H1 (cell line): Measurements from ENCODE around the gene HES3. TPM values are rescaled to one million over a fixed set of nuclear protein-coding genes. Genes with fewer than 3 reads are reported as not detected.

ENCODE experiments used
- CTCF ChIA-PET: fragments of 300-600 bp; sonication (Branson Sonifier 250); formaldehyde crosslinking; loops from one replicate; lab custom pipeline; 2021; ENCODE audit not compliant: partially characterized antibody; lab: Charles Lee
- POLR2A ChIA-PET: fragments of 300-600 bp; sonication (Branson Sonifier 250); formaldehyde crosslinking; loops from one replicate; lab custom pipeline; 2021; ENCODE audit warnings: inconsistent platforms; ENCODE audit not compliant: partially characterized antibody; lab: Charles Lee
- DNase-seq, 2 experiments: peaks; one replicate each; pipeline versions ENCODE4 v3.0.0 to v3.0.0-alpha.2; 2010 to 2022; ENCODE audit warnings: low spot score in 2 of 2, low read depth in 1 of 2, mixed read lengths in 1 of 2
- FAIRE-seq: peaks from 2 replicates; lab custom pipeline; 2011; peaks lifted over from hg19 to GRCh38; lab: Jason Lieb, UNC
- H2AFZ ChIP-seq: 2 replicates; pipeline ENCODE4 v1.8.1; 2012; ENCODE audit warnings: low read length, inconsistent platforms
- H2AK5ac ChIP-seq: 2 replicates; pipeline ENCODE4 v1.6.1; 2013; ENCODE audit warnings: low read depth, low read length
- H2BK120ac ChIP-seq: replicated peaks from 2 replicates; pipeline ENCODE3; 2013; ENCODE audit warnings: low read depth, low read length, inconsistent platforms
- H2BK12ac ChIP-seq: 2 replicates; pipeline ENCODE4 v1.6.1; 2013; ENCODE audit warnings: low read depth, low read length
- H2BK15ac ChIP-seq: 2 replicates; pipeline ENCODE4 v1.6.1; 2013; ENCODE audit warnings: low read length
- H2BK20ac ChIP-seq: 2 replicates; pipeline ENCODE4 v1.6.1; 2013; ENCODE audit warnings: low read length
- H2BK5ac ChIP-seq: 2 replicates; pipeline ENCODE4 v1.6.1; 2013; ENCODE audit warnings: low read depth, low read length
- H3K14ac ChIP-seq: 2 replicates; pipeline ENCODE4 v1.6.1; 2013; ENCODE audit warnings: inconsistent platforms; ENCODE audit not compliant: insufficient read length
- H3K18ac ChIP-seq: 2 replicates; pipeline ENCODE4 v1.6.1; 2013; ENCODE audit warnings: low read length; ENCODE audit errors: extremely low read depth
- H3K23ac ChIP-seq: 2 replicates; pipeline ENCODE4 v1.6.1; 2013; ENCODE audit warnings: inconsistent platforms; ENCODE audit not compliant: insufficient read length
- H3K23me2 ChIP-seq: 2 replicates; pipeline ENCODE4 v1.6.1; 2013; ENCODE audit warnings: low read depth, low read length
- H3K27ac ChIP-seq: 2 replicates; pipeline ENCODE4 v1.6.1; 2011; ENCODE audit warnings: low read depth, low read length, inconsistent platforms
- H3K27me3 ChIP-seq, 4 experiments: replicated peaks in 1 of 4; 1 replicate in 1 of 4; 2 replicates in 3 of 4; pipeline versions ENCODE4 v1.6.1 to v1.8.1; 2011 to 2013; ENCODE audit warnings: low read length in 3 of 4, mild to moderate bottlenecking in 3 of 4, inconsistent platforms in 2 of 4, mixed read lengths in 2 of 4, moderate library complexity in 1 of 4; ENCODE audit not compliant: control insufficient read depth in 3 of 4, insufficient read depth in 3 of 4; ENCODE audit errors: extremely low read depth in 1 of 4
- H3K36me3 ChIP-seq, 4 experiments: 2 replicates each; pipeline versions ENCODE4 v1.6.1 to v1.8.1; 2011 to 2013; ENCODE audit warnings: mild to moderate bottlenecking in 4 of 4, low read length in 3 of 4, moderate library complexity in 2 of 4, control low read depth in 1 of 4, inconsistent platforms in 1 of 4; ENCODE audit not compliant: insufficient read depth in 4 of 4, control insufficient read depth in 2 of 4
- H3K4ac ChIP-seq: replicated peaks from 2 replicates; pipeline ENCODE3; 2013; ENCODE audit warnings: low read length, low read depth, mixed read lengths, inconsistent platforms; ENCODE audit not compliant: insufficient read length
- H3K4me1 ChIP-seq, 4 experiments: replicated peaks in 1 of 4; 1 replicate in 1 of 4; 2 replicates in 3 of 4; pipeline versions ENCODE4 v1.6.1 to v1.8.1; 2011 to 2013; ENCODE audit warnings: low read length in 3 of 4, inconsistent platforms in 2 of 4, mixed read lengths in 1 of 4; ENCODE audit not compliant: insufficient read depth in 4 of 4, control insufficient read depth in 3 of 4
- H3K4me2 ChIP-seq, 2 experiments: 2 replicates each; pipeline versions ENCODE4 v1.6.1 to v1.8.1; 2011 to 2013; ENCODE audit warnings: low read depth in 2 of 2, low read length in 2 of 2, control low read depth in 1 of 2, inconsistent platforms in 1 of 2, mild to moderate bottlenecking in 1 of 2; ENCODE audit not compliant: insufficient read depth in 1 of 2
- H3K4me3 ChIP-seq, 4 experiments: fragments of 200-600, 300-600 bp in 1 of 4; sonication (generic), shearing (Covaris generic), sonication (Bioruptor Twin) in 1 of 4; 2 replicates each; pipeline versions ENCODE4 v1.5.1 to v1.8.1; 2011 to 2016; ENCODE audit warnings: low read length in 4 of 4, low read depth in 3 of 4, control low read depth in 2 of 4, inconsistent platforms in 2 of 4, mild to moderate bottlenecking in 2 of 4, mixed read lengths in 1 of 4, moderate library complexity in 1 of 4; ENCODE audit not compliant: insufficient read depth in 2 of 4; ENCODE audit errors: extremely low read depth in 1 of 4
- H3K56ac ChIP-seq: replicated peaks from 2 replicates; pipeline ENCODE3; 2013; ENCODE audit warnings: low read depth, mild to moderate bottlenecking, mixed read lengths, low read length, inconsistent platforms; ENCODE audit not compliant: insufficient read length
- H3K79me1 ChIP-seq: 2 replicates; pipeline ENCODE4 v1.6.1; 2013; ENCODE audit warnings: low read depth, low read length, control low read depth
- H3K79me2 ChIP-seq, 2 experiments: 2 replicates each; pipeline versions ENCODE4 v1.6.1 to v1.8.1; 2012 to 2013; ENCODE audit warnings: low read length in 2 of 2, mild to moderate bottlenecking in 2 of 2, inconsistent platforms in 1 of 2; ENCODE audit not compliant: insufficient read depth in 2 of 2, control insufficient read depth in 1 of 2
- H3K9ac ChIP-seq, 4 experiments: replicated peaks in 1 of 4; 1 replicate in 1 of 4; 2 replicates in 3 of 4; pipeline versions ENCODE4 v1.6.1 to v1.8.1; 2011 to 2013; ENCODE audit warnings: low read depth in 3 of 4, low read length in 3 of 4, control low read depth in 2 of 4, mild to moderate bottlenecking in 2 of 4, moderate library complexity in 2 of 4, inconsistent platforms in 1 of 4; ENCODE audit errors: extremely low read depth in 1 of 4
- H3K9me3 ChIP-seq, 2 experiments: 2 replicates each; pipeline versions ENCODE4 v1.6.1 to v1.8.1; 2012 to 2013; ENCODE audit warnings: mild to moderate bottlenecking in 2 of 2, moderate library complexity in 2 of 2, control low read depth in 1 of 2, inconsistent platforms in 1 of 2, low read depth in 1 of 2, low read length in 1 of 2, mixed read lengths in 1 of 2; ENCODE audit not compliant: insufficient read depth in 2 of 2
- H4K20me1 ChIP-seq, 2 experiments: replicated peaks in 1 of 2; 2 replicates each; pipeline versions ENCODE3 to v1.8.1; 2011 to 2013; ENCODE audit warnings: inconsistent platforms in 2 of 2, low read length in 2 of 2, mild to moderate bottlenecking in 1 of 2; ENCODE audit not compliant: insufficient read depth in 2 of 2, control insufficient read depth in 1 of 2
- H4K5ac ChIP-seq: 2 replicates; pipeline ENCODE4 v1.6.1; 2013; ENCODE audit warnings: low read length, low read depth, mixed read lengths, inconsistent platforms; ENCODE audit not compliant: insufficient read length
- H4K8ac ChIP-seq: 2 replicates; pipeline ENCODE4 v1.8.0; 2013; ENCODE audit warnings: mild to moderate bottlenecking, moderate library complexity, low read length, inconsistent platforms; ENCODE audit not compliant: insufficient read depth; ENCODE audit errors: extremely low read depth
- H4K91ac ChIP-seq: replicated peaks from 2 replicates; pipeline ENCODE3; 2013; ENCODE audit warnings: low read length, mixed read lengths, inconsistent platforms; ENCODE audit not compliant: insufficient read length
- BCL11A ChIP-seq, 2 experiments: IDR thresholded peaks; one replicate each; pipeline ENCODE4 v1.6.1; 2011; ENCODE audit warnings: low read depth in 2 of 2, low read length in 2 of 2, mild to moderate bottlenecking in 2 of 2
- CHD2 ChIP-seq: IDR thresholded peaks from 2 replicates; pipeline ENCODE4 v1.6.1; 2012; ENCODE audit warnings: low read length, improper control_type of control experiment
- EGR1 ChIP-seq: IDR thresholded peaks from 2 replicates; pipeline ENCODE4 v1.6.1; 2011; ENCODE audit warnings: low read depth, low read length, borderline replicate concordance
- GABPA ChIP-seq: IDR thresholded peaks from 2 replicates; pipeline ENCODE4 v1.6.1; 2011; ENCODE audit warnings: mild to moderate bottlenecking, low read length, moderate library complexity, borderline replicate concordance; ENCODE audit not compliant: insufficient read depth
- JUN ChIP-seq: IDR thresholded peaks from 2 replicates; pipeline ENCODE4 v1.6.1; 2011; ENCODE audit warnings: low read depth, mild to moderate bottlenecking, improper control_type of control experiment, low read length
- NANOG ChIP-seq: IDR thresholded peaks from 2 replicates; pipeline ENCODE4 v1.6.1; 2011; ENCODE audit warnings: low read length, low read depth, mild to moderate bottlenecking, inconsistent platforms; ENCODE audit not compliant: insufficient read depth, poor library complexity, severe bottlenecking
- RAD21 ChIP-seq, 2 experiments: IDR thresholded peaks in 1 of 2; conservative IDR thresholded peaks in 1 of 2; 2 replicates each; pipeline ENCODE4 v1.6.1; 2011; ENCODE audit warnings: low read depth in 2 of 2, low read length in 2 of 2, improper control_type of control experiment in 1 of 2, inconsistent platforms in 1 of 2, mild to moderate bottlenecking in 1 of 2, moderate library complexity in 1 of 2
- SIRT6 ChIP-seq: IDR thresholded peaks from one replicate; pipeline ENCODE4 v1.7.1; 2012; ENCODE audit warnings: low read length, inconsistent platforms
- SIX5 ChIP-seq: IDR thresholded peaks from 2 replicates; pipeline ENCODE4 v1.6.1; 2011; ENCODE audit warnings: mild to moderate bottlenecking, low read depth, low read length
- SRF ChIP-seq: IDR thresholded peaks from 2 replicates; pipeline ENCODE4 v1.6.1; 2011; ENCODE audit warnings: mild to moderate bottlenecking, low read depth, low read length, moderate library complexity
- TAF1 ChIP-seq: IDR thresholded peaks from 2 replicates; pipeline ENCODE4 v1.6.1; 2011; ENCODE audit warnings: mild to moderate bottlenecking, low read depth, low read length
- ZNF274 ChIP-seq: IDR thresholded peaks from 2 replicates; pipeline ENCODE4 v1.7.0; 2012; ENCODE audit warnings: low read length, borderline replicate concordance; ENCODE audit errors: extremely low read depth
- WGBS, 2 experiments: shearing (Covaris generic) in 1 of 2; methylation state at CpG; one replicate each; pipeline versions ENCODE4 v1.1.6 to v1.1.7; 2013 to 2015; ENCODE audit warnings: low lambda C conversion rate in 2 of 2, mixed read lengths in 2 of 2, inconsistent platforms in 1 of 2, low coverage in 1 of 2, missing lambda C conversion rate in 1 of 2; ENCODE audit not compliant: insufficient replicate concordance in 2 of 2, insufficient coverage in 1 of 2, insufficient read length in 1 of 2; ENCODE audit errors: extremely low coverage in 1 of 2, missing lambda C conversion rate in 1 of 2; 5-methylcytosine and 5-hydroxymethylcytosine counted together
- polyA plus RNA-seq, 7 experiments: library from polyadenylated mRNA; depleted of rRNA in 3 of 7; stranded (reverse) in 5 of 7; unstranded in 2 of 7; fragments of >200 nt in 5 of 7; fragments of 200-250 nt in 2 of 7; gene quantifications; 1 replicate in 5 of 7; 2 replicates in 1 of 7; 4 replicates in 1 of 7; pipeline versions ENCODE4 v1.2.1 to v1.2.3, GENCODE V29; 2011 to 2013; ENCODE audit warnings: missing spikeins in 2 of 7, mixed read lengths in 2 of 7
- total RNA-seq: library from RNA; stranded (reverse); fragmentation: NEBNext Ultra II Directional; extraction: Animal tissue kit (Norgen Biotek cat#: 25700); gene quantifications from 2 replicates; pipeline ENCODE4 v1.2.1, GENCODE V29; 2021

HES3 gene
- total and polyA plus RNA-seq, 2 of the 8 experiments (the other 6 are each of a cell fraction or from before 2014, with no cell fraction given) = 38.8 to 54.3 TPM

DNA sequence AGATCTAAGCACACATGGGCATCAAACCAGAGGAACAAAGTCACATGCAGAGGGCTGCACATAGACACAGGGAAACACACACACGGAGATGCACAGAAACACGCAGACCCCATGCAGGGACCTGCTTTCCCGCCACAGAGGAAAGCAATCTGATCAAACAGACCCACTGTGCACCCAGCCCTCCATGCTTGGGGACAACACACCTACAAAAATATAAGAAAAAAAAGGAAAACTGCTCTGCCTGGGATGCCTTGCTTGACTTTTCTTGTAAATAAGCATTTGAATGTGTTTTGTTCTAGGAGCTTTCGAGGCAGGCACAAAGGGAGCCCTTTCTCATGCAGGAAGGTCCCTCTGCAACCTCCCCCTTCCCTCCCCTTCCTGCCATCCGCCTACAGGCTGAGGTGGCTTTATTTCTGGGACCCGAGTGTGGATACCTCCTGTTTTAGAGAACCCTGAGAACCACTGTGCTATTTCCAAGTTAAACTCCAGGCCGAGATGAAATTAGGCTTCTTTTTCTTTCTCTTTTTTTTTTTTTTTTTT lies 4.7 kb upstream of the HES3 start:
- peaks cover 6 to 12% of the 10 kb centered on the region in 2 experiments for H3K79me2 ChIP-seq
- H4K91ac ChIP-seq = peak overlapping the region; percentile 97
- peak overlapping the region in 3 of 4 experiments; percentile 64 to 75 (median 65); a peak in 6 of 7 replicates for H3K9ac ChIP-seq
- DNase-seq (peak in 1 of 2 experiments; percentile 65), FAIRE-seq (peak; percentile 91)
- peak overlapping the region; percentile 91 for H2BK20ac ChIP-seq
- H3K56ac ChIP-seq = peak overlapping the region; percentile 82
- H4K20me1 ChIP-seq = peaks cover 6 to 7% of the 10 kb centered on the region in 2 experiments
- peak overlapping the region; percentile 98 for H2BK120ac ChIP-seq
- H4K5ac ChIP-seq = peak overlapping the region; percentile 92
- 1% methylated on average over 7 of the region's 7 CpGs; no CpG with 5 or more reads in 1 of the 2 experiments for WGBS, 2 experiments
- no peak overlapping the region for H2AFZ ChIP-seq
- POLR2A ChIA-PET = interaction anchor here (0.7 to 6.9 kb wide), 19 partner anchors 8 to 247 kb away, joined by 3 to 78 read pairs (median 5); partner anchors contain the start of gene RNF207
- H3K79me1 ChIP-seq = 0 out of 2 replicates have a peak, but pooled peaks cover 4% of the 10 kb centered on the region
- peak overlapping the region; percentile 99 for H3K18ac ChIP-seq
- no peak overlapping the region for H3K14ac ChIP-seq
- H2AK5ac ChIP-seq = peak overlapping the region; percentile 99
- 0 out of 8 replicates have a peak, but pooled peaks cover 0 to 2% (median 0%) of the 10 kb centered on the region in 4 experiments for H3K36me3 ChIP-seq
- peak overlapping the region; percentile 92 for H3K4ac ChIP-seq
- H2BK15ac ChIP-seq = peak overlapping the region; percentile 34; the same call in 1 of the 2 replicates
- CTCF ChIA-PET = interaction anchor here (0.7 to 19.1 kb wide), 31 partner anchors 8 to 215 kb away, joined by 3 to 353 read pairs (median 5); partner anchors contain the start of genes RNF207 and RPL22
- H3K4me1 ChIP-seq = peaks cover 18 to 50% (median 39%) of the 10 kb centered on the region in 4 experiments
- peak overlapping the region; percentile 100 for H2BK5ac ChIP-seq
- H3K27me3 ChIP-seq = peaks cover 2 to 9% (median 7%) of the 10 kb centered on the region in 4 experiments; a peak in 5 of 7 replicates
- H3K23me2 ChIP-seq = peaks cover 11% of the 10 kb centered on the region; the same call in 1 of the 2 replicates
- no peak overlapping the region for H3K23ac ChIP-seq
- H3K4me2 ChIP-seq = peak overlapping the region; percentile 84 to 87
- H3K4me3 ChIP-seq = peak overlapping the region; percentile 12 to 91 (median 24); a peak in 5 of 8 replicates
- no peaks in the 10 kb centered on the region for H3K9me3 ChIP-seq
- H2BK12ac ChIP-seq = peak overlapping the region; percentile 99
- H3K27ac ChIP-seq = peak overlapping the region; percentile 87
- H4K8ac ChIP-seq = peak overlapping the region; percentile 81; the same call in 1 of the 2 replicates
- no peak for TF ChIP-seq SIRT6
- no peak for TF ChIP-seq RAD21 (IDR thresholded peaks at IDR 0.05 in 1 of 2, conservative IDR thresholded peaks at IDR 0.05 in 1 of 2; ENCODE audit: low read depth in 2 of 2, low read length in 2 of 2)
- no peak for TF ChIP-seq CHD2
- no peak for TF ChIP-seq ZNF274
- TF ChIP-seq NANOG = no peak
- no peak for TF ChIP-seq EGR1
- no peak for TF ChIP-seq SIX5
- no peak for TF ChIP-seq JUN
- peak; percentile 27; the same call in 1 of the 2 replicates for TF ChIP-seq TAF1
- TF ChIP-seq GABPA = no peak
- no peak for TF ChIP-seq SRF
- TF ChIP-seq BCL11A (IDR thresholded peaks at IDR 0.05; ENCODE audit: low read depth in 2 of 2, low read length in 2 of 2) = no peak
